ENCODE results near the gene LRRC4C.

LRRC4C gene

DNA sequence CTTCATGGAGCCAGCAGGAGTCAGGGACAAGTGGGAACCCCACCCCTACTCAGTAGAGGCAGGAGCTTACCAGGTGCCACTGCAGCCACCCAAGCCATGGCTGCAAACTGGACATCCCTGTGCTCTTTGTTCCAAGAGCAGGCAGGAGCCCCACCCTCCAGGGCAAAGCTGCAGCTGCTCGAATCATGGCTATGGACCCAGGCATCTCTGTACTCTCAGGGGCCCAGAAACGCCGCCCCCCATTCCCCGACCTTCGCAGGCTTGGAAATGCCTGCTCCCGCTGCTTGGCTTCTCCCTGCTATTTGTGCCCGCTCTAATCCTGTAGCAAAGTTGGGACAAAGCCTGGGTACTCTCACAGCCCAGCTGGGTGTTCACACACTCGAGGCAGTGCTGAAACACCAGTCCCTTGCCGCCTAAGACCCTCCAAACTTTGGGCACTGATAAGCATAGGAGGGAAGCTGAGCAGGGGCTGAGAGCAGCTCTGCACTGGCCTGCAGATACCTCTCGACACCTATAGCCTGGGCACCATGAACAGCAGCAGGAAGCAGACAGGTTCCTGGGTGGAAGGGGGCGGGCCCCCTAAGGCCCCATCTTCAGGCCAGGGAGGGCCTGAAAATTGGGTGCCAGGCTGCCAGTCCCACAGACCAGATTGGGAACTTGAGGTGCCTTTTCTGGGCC lies 402.4 kb downstream of the LRRC4C start:
- no CpG with 5 or more reads among the region's 11 CpGs for WGBS, 2 donors (ENCODE audit: extremely low coverage in 2 of 2, insufficient read length in 2 of 2, insufficient replicate concordance in 1 of 2)
- Histone ChIP-seq H3K4me1 (ENCODE audit: control insufficient read depth in 2 of 2, insufficient read depth in 1 of 2, low read depth in 1 of 2, low read length in 2 of 2) (no peaks in the 10 kb centered on the region), H3K36me3 (replicated peaks in 1 of 2; ENCODE audit: control insufficient read depth in 2 of 2, insufficient read depth in 2 of 2, low read length in 2 of 2) (no peaks in the 10 kb centered on the region)

GRCh38 chr11:41053894-41054293 lies 405.6 kb downstream of the LRRC4C start:
- H4K8ac ChIP-seq (ENCODE audit: low read depth, low read length), result no peak overlapping the region
- no peaks in the 10 kb centered on the region for H3K27me3 ChIP-seq (ENCODE audit: control insufficient read depth in 3 of 3, insufficient read depth in 3 of 3, low read depth in 1 of 3, low read length in 3 of 3)
- H2BK120ac ChIP-seq (ENCODE audit: low read depth, low read length), result no peak overlapping the region
- H3K36me3 ChIP-seq (replicated peaks in 1 of 2; ENCODE audit: control insufficient read depth in 2 of 2, insufficient read depth in 2 of 2, low read length in 2 of 2), result no peaks in the 10 kb centered on the region
- no peak overlapping the region for H2BK15ac ChIP-seq (ENCODE audit: low read length)
- H3K27ac ChIP-seq (replicated peaks; ENCODE audit: low read length), result no peak overlapping the region
- H2AK5ac ChIP-seq (ENCODE audit: low read depth, low read length), result no peak overlapping the region
- no peaks in the 10 kb centered on the region for H3K4me1 ChIP-seq (ENCODE audit: control insufficient read depth in 2 of 2, insufficient read depth in 1 of 2, low read depth in 1 of 2, low read length in 2 of 2)
- no peaks in the 10 kb centered on the region for H3K79me1 ChIP-seq (ENCODE audit: low read depth, low read length)
- no peak overlapping the region for H2AFZ ChIP-seq (ENCODE audit: low read length)
- H2BK12ac ChIP-seq (ENCODE audit: low read length), result no peak overlapping the region
- no peak overlapping the region for H3K4ac ChIP-seq (ENCODE audit: low read length)
- H3K4me3 ChIP-seq (ENCODE audit: low read length in 2 of 2), result no peak overlapping the region
- H3K4me2 ChIP-seq (ENCODE audit: insufficient read depth, low read length, poor library complexity, severe bottlenecking), result no peak overlapping the region
- no peak overlapping the region for H2BK5ac ChIP-seq (ENCODE audit: low read length)
- H3K23ac ChIP-seq (ENCODE audit: low read depth, low read length, poor library complexity), result no peak overlapping the region
- no peak overlapping the region for H4K91ac ChIP-seq (ENCODE audit: low read depth, low read length, poor library complexity)
- no peak for DNase-seq (ENCODE audit: low spot score)
- no peak overlapping the region for H3K14ac ChIP-seq (ENCODE audit: low read length)
- no peak overlapping the region for H3K9ac ChIP-seq (ENCODE audit: low read depth, low read length, poor library complexity)
- no peaks in the 10 kb centered on the region for H3K9me3 ChIP-seq (replicated peaks in 1 of 2; ENCODE audit: control insufficient read depth in 2 of 2, insufficient read depth in 1 of 2, low read depth in 1 of 2, low read length in 2 of 2)
- H3K18ac ChIP-seq (ENCODE audit: low read length), result no peak overlapping the region

More for the DNA sequence above, 402.4 kb downstream of the LRRC4C start:
- Histone ChIP-seq H3K18ac (ENCODE audit: low read length) (peak overlapping the region; percentile 59), H3K79me1 (ENCODE audit: low read depth, low read length) (no peaks in the 10 kb centered on the region), H3K4me2 (ENCODE audit: insufficient read depth, low read length, poor library complexity, severe bottlenecking) (no peak overlapping the region), H3K9me3 (replicated peaks in 1 of 2; ENCODE audit: control insufficient read depth in 2 of 2, insufficient read depth in 1 of 2, low read depth in 1 of 2, low read length in 2 of 2) (no peaks in the 10 kb centered on the region), H4K8ac (ENCODE audit: low read depth, low read length) (no peak overlapping the region), H2AK5ac (ENCODE audit: low read depth, low read length) (no peak overlapping the region), H3K14ac (ENCODE audit: low read length) (no peak overlapping the region), H2BK120ac (ENCODE audit: low read depth, low read length) (no peak overlapping the region), H3K4me3 (ENCODE audit: low read length in 2 of 2) (no peak overlapping the region), H4K91ac (ENCODE audit: low read depth, low read length, poor library complexity) (no peak overlapping the region), H3K9ac (ENCODE audit: low read depth, low read length, poor library complexity) (no peak overlapping the region), H3K23ac (ENCODE audit: low read depth, low read length, poor library complexity) (no peak overlapping the region), H2BK5ac (ENCODE audit: low read length) (no peak overlapping the region), H3K27me3 (ENCODE audit: control insufficient read depth in 3 of 3, insufficient read depth in 3 of 3, low read depth in 1 of 3, low read length in 3 of 3) (no peaks in the 10 kb centered on the region), H3K27ac (replicated peaks; ENCODE audit: low read length) (no peak overlapping the region), H3K4ac (ENCODE audit: low read length) (no peak overlapping the region), H2BK15ac (ENCODE audit: low read length) (peak overlapping the region; percentile 63), H2AFZ (ENCODE audit: low read length) (peak overlapping the region; percentile 63), H2BK12ac (ENCODE audit: low read length) (no peak overlapping the region)
- DNase-seq (ENCODE audit: low spot score), result no peak

- no peak overlapping the region for H3K4ac ChIP-seq (ENCODE audit: low read length)
- H3K14ac ChIP-seq (ENCODE audit: low read length), result no peak overlapping the region
- no peak for DNase-seq (ENCODE audit: low spot score)
- H3K18ac ChIP-seq (ENCODE audit: low read length), result no peak overlapping the region
- H3K23ac ChIP-seq (ENCODE audit: low read depth, low read length, poor library complexity), result no peak overlapping the region
- no peak overlapping the region for H2BK15ac ChIP-seq (ENCODE audit: low read length)
- no peak overlapping the region for H4K8ac ChIP-seq (ENCODE audit: low read depth, low read length)
- H3K27ac ChIP-seq (replicated peaks; ENCODE audit: low read length), result no peak overlapping the region
- H3K4me2 ChIP-seq (ENCODE audit: insufficient read depth, low read length, poor library complexity, severe bottlenecking), result no peak overlapping the region
- no peak overlapping the region for H2AK5ac ChIP-seq (ENCODE audit: low read depth, low read length)
- no peak overlapping the region for H2AFZ ChIP-seq (ENCODE audit: low read length)
- H3K4me3 ChIP-seq (ENCODE audit: low read length in 2 of 2), result no peak overlapping the region
- no CpG with 5 or more reads among the region's 3 CpGs for WGBS, 2 donors (ENCODE audit: extremely low coverage in 2 of 2, insufficient read length in 2 of 2, insufficient replicate concordance in 1 of 2)
- no peaks in the 10 kb centered on the region for H3K27me3 ChIP-seq (ENCODE audit: control insufficient read depth in 3 of 3, insufficient read depth in 3 of 3, low read depth in 1 of 3, low read length in 3 of 3)
- no peak overlapping the region for H4K91ac ChIP-seq (ENCODE audit: low read depth, low read length, poor library complexity)
- no peak overlapping the region for H2BK120ac ChIP-seq (ENCODE audit: low read depth, low read length)
- H3K9me3 ChIP-seq (replicated peaks in 1 of 2; ENCODE audit: control insufficient read depth in 2 of 2, insufficient read depth in 1 of 2, low read depth in 1 of 2, low read length in 2 of 2), result no peaks in the 10 kb centered on the region
- H3K79me1 ChIP-seq (ENCODE audit: low read depth, low read length), result no peaks in the 10 kb centered on the region
- H3K36me3 ChIP-seq (replicated peaks in 1 of 2; ENCODE audit: control insufficient read depth in 2 of 2, insufficient read depth in 2 of 2, low read length in 2 of 2), result no peaks in the 10 kb centered on the region
- H3K9ac ChIP-seq (ENCODE audit: low read depth, low read length, poor library complexity), result no peak overlapping the region
- H2BK5ac ChIP-seq (ENCODE audit: low read length), result no peak overlapping the region
- no peak overlapping the region for H2BK12ac ChIP-seq (ENCODE audit: low read length)
- no peaks in the 10 kb centered on the region for H3K4me1 ChIP-seq (ENCODE audit: control insufficient read depth in 2 of 2, insufficient read depth in 1 of 2, low read depth in 1 of 2, low read length in 2 of 2)
Measured at GRCh38 chr11:41051919-41052635, 407.4 kb downstream of the LRRC4C start.

- Histone ChIP-seq H2AFZ (ENCODE audit: low read length) (no peak overlapping the region), H3K4me2 (ENCODE audit: insufficient read depth, low read length, poor library complexity, severe bottlenecking) (no peak overlapping the region), H3K9me3 (replicated peaks in 1 of 2; ENCODE audit: control insufficient read depth in 2 of 2, insufficient read depth in 1 of 2, low read depth in 1 of 2, low read length in 2 of 2) (no peaks in the 10 kb centered on the region), H3K9ac (ENCODE audit: low read depth, low read length, poor library complexity) (no peak overlapping the region), H2BK15ac (ENCODE audit: low read length) (no peak overlapping the region), H3K23ac (ENCODE audit: low read depth, low read length, poor library complexity) (no peak overlapping the region), H3K4me1 (ENCODE audit: control insufficient read depth in 2 of 2, insufficient read depth in 1 of 2, low read depth in 1 of 2, low read length in 2 of 2) (no peaks in the 10 kb centered on the region), H3K18ac (ENCODE audit: low read length) (no peak overlapping the region), H3K4ac (ENCODE audit: low read length) (no peak overlapping the region), H2BK5ac (ENCODE audit: low read length) (no peak overlapping the region), H3K14ac (ENCODE audit: low read length) (no peak overlapping the region), H3K79me1 (ENCODE audit: low read depth, low read length) (no peaks in the 10 kb centered on the region), H4K91ac (ENCODE audit: low read depth, low read length, poor library complexity) (no peak overlapping the region), H3K27me3 (ENCODE audit: control insufficient read depth in 3 of 3, insufficient read depth in 3 of 3, low read depth in 1 of 3, low read length in 3 of 3) (no peaks in the 10 kb centered on the region), H3K27ac (replicated peaks; ENCODE audit: low read length) (no peak overlapping the region), H3K36me3 (replicated peaks in 1 of 2; ENCODE audit: control insufficient read depth in 2 of 2, insufficient read depth in 2 of 2, low read length in 2 of 2) (no peaks in the 10 kb centered on the region), H2BK120ac (ENCODE audit: low read depth, low read length) (no peak overlapping the region), H3K4me3 (ENCODE audit: low read length in 2 of 2) (no peak overlapping the region), H4K8ac (ENCODE audit: low read depth, low read length) (no peak overlapping the region), H2AK5ac (ENCODE audit: low read depth, low read length) (no peak overlapping the region), H2BK12ac (ENCODE audit: low read length) (no peak overlapping the region)
- no peak for DNase-seq (ENCODE audit: low spot score)
Measured at GRCh38 chr11:41050791-41051190, 408.7 kb downstream of the LRRC4C start.
